Thymus (tissue), 11 donors: ENCODE results near the gene DPH5. TPM values are rescaled to one million over a fixed set of nuclear protein-coding genes. Genes with fewer than 3 reads are reported as not detected.

Source experiments
- DNase-seq, 9 donors: peaks; one replicate each; pipeline ENCODE4 v3.0.0-alpha.2; 2013; ENCODE audit warnings: low spot score in 9 of 9, low read depth in 6 of 9, missing footprints in 1 of 9
- H3K27ac ChIP-seq, 2 donors: one replicate each; pipeline ENCODE4 v1.5.1; 2013; ENCODE audit warnings: control low read depth in 1 of 2, low read depth in 1 of 2, low read length in 1 of 2, mild to moderate bottlenecking in 1 of 2, moderate library complexity in 1 of 2
- H3K27me3 ChIP-seq, 2 donors: one replicate each; pipeline ENCODE4 v1.5.1; 2013; ENCODE audit warnings: low read length in 1 of 2; ENCODE audit not compliant: control insufficient read depth in 2 of 2, insufficient read depth in 1 of 2
- H3K36me3 ChIP-seq, 2 donors: one replicate each; pipeline ENCODE4 v1.5.1; 2013; ENCODE audit warnings: low read length in 1 of 2, mild to moderate bottlenecking in 1 of 2, moderate library complexity in 1 of 2; ENCODE audit not compliant: control insufficient read depth in 2 of 2, insufficient read depth in 2 of 2
- H3K4me1 ChIP-seq, 2 donors: one replicate each; pipeline ENCODE4 v1.5.1; 2013; ENCODE audit warnings: low read length in 2 of 2; ENCODE audit not compliant: control insufficient read depth in 2 of 2, insufficient read depth in 2 of 2
- H3K4me3 ChIP-seq, 2 donors: one replicate each; pipeline ENCODE4 v1.5.1; 2013; ENCODE audit warnings: low read length in 2 of 2, control low read depth in 1 of 2, mild to moderate bottlenecking in 1 of 2
- H3K9me3 ChIP-seq, 2 donors: one replicate each; pipeline ENCODE4 v1.5.1; 2013; ENCODE audit warnings: low read length in 1 of 2, mild to moderate bottlenecking in 1 of 2; ENCODE audit not compliant: control insufficient read depth in 2 of 2, insufficient read depth in 1 of 2
- WGBS: extraction: QIAGEN DNeasy Blood & Tissue Kit; methylation state at CpG from one replicate; pipeline ENCODE4 v1.1.7; 2013; 5-methylcytosine and 5-hydroxymethylcytosine counted together
- polyA plus RNA-seq: library from polyadenylated mRNA; stranded (reverse); fragments of 200-250 nt; gene quantifications from one replicate; pipeline ENCODE4 v1.2.3, GENCODE V29; 2013
- total RNA-seq: library from RNA; stranded (reverse); fragments of 120-200 nt; gene quantifications from one replicate; pipeline ENCODE4 v1.2.4, GENCODE V29; 2013
- donor health status: healthy.

The DPH5 gene
- total and polyA plus RNA-seq, 2 donors, result 44.4 to 67.2 TPM

DNA sequence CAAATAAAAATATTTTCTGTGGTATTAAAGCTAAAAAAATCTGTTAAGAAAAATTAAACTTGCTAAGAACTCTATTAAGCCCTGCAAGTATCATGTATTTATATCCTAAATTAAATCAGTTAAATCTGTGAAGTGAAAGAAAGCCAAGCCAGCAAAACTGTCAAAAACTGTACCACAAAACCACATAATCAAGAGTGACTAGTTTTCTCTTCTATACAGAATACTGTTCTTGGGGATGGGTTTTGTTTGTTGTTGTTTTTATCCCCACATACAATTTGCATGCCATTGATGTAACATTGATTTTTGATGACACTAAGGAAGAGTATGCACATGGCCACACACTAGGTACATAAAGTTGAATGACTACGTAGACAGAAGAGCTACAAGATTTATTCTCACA is 20.4 kb downstream of the DPH5 start:
- peaks cover 0 to 6% of the 10 kb centered on the region in 2 donors for H3K36me3 ChIP-seq
- peak in 1 of 9 donors; percentile 28 for DNase-seq
- no peak overlapping the region for H3K4me3 ChIP-seq
- WGBS, result 96% methylated on average over 1 of the region's 1 CpG
- no peak overlapping the region for H3K27ac ChIP-seq
- no peaks in the 10 kb centered on the region for H3K9me3 ChIP-seq
- H3K27me3 ChIP-seq, result no peaks in the 10 kb centered on the region
- H3K4me1 ChIP-seq, result no peaks in the 10 kb centered on the region

GRCh38 chr1:101004670-101005069 is 20.9 kb downstream of the DPH5 start:
- Histone ChIP-seq H3K36me3 (peaks cover 0 to 6% of the 10 kb centered on the region in 2 donors), H3K27me3 (no peaks in the 10 kb centered on the region), H3K4me1 (no peaks in the 10 kb centered on the region), H3K4me3 (no peak overlapping the region), H3K9me3 (no peaks in the 10 kb centered on the region), H3K27ac (no peak overlapping the region)
- WGBS, result over 99% methylated on average over 3 of the region's 3 CpGs
- DNase-seq, result no peak

- H3K27ac ChIP-seq, result peak overlapping the region in 1 of 2 donors; percentile 9
- WGBS, result 62% methylated on average over 1 of the region's 1 CpG
- H3K4me3 ChIP-seq, result no peak overlapping the region
- H3K27me3 ChIP-seq, result no peaks in the 10 kb centered on the region
- H3K9me3 ChIP-seq, result no peaks in the 10 kb centered on the region
- peak in 1 of 9 donors; percentile 45 for DNase-seq
- H3K36me3 ChIP-seq, result peaks cover 3 to 4% of the 10 kb centered on the region in 2 donors
- no peaks in the 10 kb centered on the region for H3K4me1 ChIP-seq
Measured at GRCh38 chr1:101004061-101004460, 21.5 kb downstream of the DPH5 start.

DNA sequence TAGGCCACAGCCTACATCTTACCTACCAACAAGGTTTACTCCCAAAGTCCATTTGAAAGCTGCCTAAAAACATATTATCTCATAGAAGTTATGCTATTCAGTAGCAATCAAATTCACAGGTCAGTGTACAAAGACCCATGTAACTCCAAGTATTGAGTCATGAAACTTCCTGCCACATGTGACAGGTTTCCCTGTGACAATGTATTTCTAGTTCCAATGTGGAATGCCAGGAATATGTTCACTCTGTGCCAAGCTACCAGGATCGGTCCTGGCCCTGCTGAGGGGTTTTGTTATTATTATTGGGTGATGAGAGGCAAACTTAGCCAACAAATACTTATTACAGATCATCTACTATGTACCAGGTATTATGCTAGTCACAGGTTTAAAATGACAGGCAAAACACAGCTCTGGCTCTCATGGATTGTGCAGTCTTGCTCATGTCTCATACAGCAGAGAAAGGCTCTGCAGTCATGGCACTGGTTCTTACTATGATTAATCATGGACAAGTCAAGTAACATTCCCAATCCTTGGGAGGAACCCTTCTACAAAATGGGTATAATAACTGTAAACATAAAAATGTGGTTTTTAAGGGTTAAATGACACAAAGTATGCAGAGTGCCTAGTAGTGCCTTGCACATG is 22.5 kb downstream of the DPH5 start:
- Histone ChIP-seq H3K27me3 (no peaks in the 10 kb centered on the region), H3K9me3 (no peaks in the 10 kb centered on the region), H3K36me3 (peaks cover 3% of the 10 kb centered on the region in 2 donors), H3K27ac (no peak overlapping the region), H3K4me3 (no peak overlapping the region), H3K4me1 (no peaks in the 10 kb centered on the region)
- WGBS, result 97% methylated on average over 1 of the region's 1 CpG
- DNase-seq, result no peak

DNA sequence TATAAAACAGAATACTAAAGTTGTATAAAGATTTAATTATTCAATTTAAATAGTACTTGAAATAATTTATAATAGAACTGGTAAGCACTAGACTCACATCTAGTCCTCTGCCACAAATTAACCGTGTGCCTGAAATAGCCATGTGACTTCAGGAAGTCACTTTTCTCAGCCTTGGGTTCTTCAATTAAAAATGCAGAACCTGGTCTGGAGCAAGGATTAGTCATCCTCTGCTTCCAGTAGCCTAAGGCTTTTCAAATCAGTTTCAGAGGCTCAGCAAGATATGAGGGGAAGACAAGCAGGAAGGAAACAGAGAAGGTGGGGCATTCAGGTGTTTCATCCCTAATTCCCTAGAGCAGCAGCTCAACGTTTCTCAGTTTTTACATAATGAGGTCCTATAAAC is 23.0 kb downstream of the DPH5 start:
- H3K4me3 ChIP-seq, result no peak overlapping the region
- H3K36me3 ChIP-seq, result peaks cover 3 to 6% of the 10 kb centered on the region in 2 donors
- WGBS, result 24% methylated on average over 2 of the region's 2 CpGs
- H3K4me1 ChIP-seq, result no peaks in the 10 kb centered on the region
- no peak overlapping the region for H3K27ac ChIP-seq
- DNase-seq, result peak in 1 of 9 donors; percentile 14
- H3K9me3 ChIP-seq, result no peaks in the 10 kb centered on the region
- no peaks in the 10 kb centered on the region for H3K27me3 ChIP-seq

- H3K27ac ChIP-seq, result no peak overlapping the region
- no peak for DNase-seq
- H3K4me1 ChIP-seq, result peaks cover 3% of the 10 kb centered on the region in 2 donors
- no peak overlapping the region for H3K4me3 ChIP-seq
- H3K36me3 ChIP-seq, result peaks cover 3 to 17% of the 10 kb centered on the region in 2 donors
- 96% methylated on average over 2 of the region's 2 CpGs for WGBS
- no peaks in the 10 kb centered on the region for H3K9me3 ChIP-seq
- no peaks in the 10 kb centered on the region for H3K27me3 ChIP-seq
Measured at GRCh38 chr1:101000131-101000873, 25.3 kb downstream of the DPH5 start.

GRCh38 chr1:100998426-100998825 is 27.2 kb downstream of the DPH5 start:
- no peak overlapping the region for H3K27ac ChIP-seq
- no peak overlapping the region for H3K4me3 ChIP-seq
- no peaks in the 10 kb centered on the region for H3K27me3 ChIP-seq
- H3K4me1 ChIP-seq, result peaks cover 3 to 5% of the 10 kb centered on the region in 2 donors
- no peaks in the 10 kb centered on the region for H3K9me3 ChIP-seq
- DNase-seq, result no peak
- H3K36me3 ChIP-seq, result peaks cover 3 to 17% of the 10 kb centered on the region in 2 donors
- 98% methylated on average over 1 of the region's 1 CpG for WGBS

DNA sequence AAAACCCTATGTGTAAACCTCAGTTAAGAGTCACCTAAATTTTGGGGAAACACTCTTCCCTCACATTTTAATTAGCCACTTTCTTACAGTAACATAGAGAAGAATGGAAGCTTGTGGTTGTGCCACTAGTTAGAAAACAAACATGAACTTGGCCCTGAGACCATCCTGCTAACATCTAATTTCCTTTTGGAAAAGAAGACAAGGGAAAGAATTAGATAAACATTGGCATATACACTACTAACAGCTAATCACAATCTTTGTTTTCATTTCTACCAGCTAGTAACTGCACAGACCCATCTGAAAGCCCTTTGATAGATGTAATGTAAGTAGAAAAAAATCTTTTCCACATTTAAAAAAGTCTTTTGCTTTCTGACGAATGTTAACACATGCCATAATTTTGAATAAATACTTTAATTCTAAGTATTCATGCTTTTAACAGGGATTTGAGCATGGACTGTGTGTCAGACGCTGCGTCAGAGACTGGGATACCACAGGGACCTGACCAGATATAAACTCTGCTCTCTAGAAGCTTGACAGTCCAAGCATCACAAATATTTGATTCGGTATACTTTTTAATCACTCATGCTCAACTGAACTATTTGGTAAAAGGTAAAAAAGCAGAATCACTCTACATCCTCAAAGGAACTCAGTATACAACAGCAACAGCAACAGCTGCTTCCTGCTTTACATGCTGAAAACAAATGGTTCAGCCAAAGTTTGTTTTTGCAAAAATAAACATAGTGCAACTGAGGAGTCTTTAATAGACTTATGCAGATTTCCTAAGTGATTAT is 30.2 kb downstream of the DPH5 start:
- WGBS, result 48% methylated on average over 4 of the region's 4 CpGs
- Histone ChIP-seq H3K36me3 (peaks cover 3 to 17% of the 10 kb centered on the region in 2 donors), H3K27me3 (no peaks in the 10 kb centered on the region), H3K27ac (peak overlapping the region in 1 of 2 donors; percentile 83), H3K9me3 (no peaks in the 10 kb centered on the region), H3K4me3 (no peak overlapping the region), H3K4me1 (peaks cover 3 to 5% of the 10 kb centered on the region in 2 donors)
- DNase-seq, result peak in 7 of 9 donors; percentile 21 to 72 (median 27)
